Measurements from ENCODE around the gene IP6K1.

DNA sequence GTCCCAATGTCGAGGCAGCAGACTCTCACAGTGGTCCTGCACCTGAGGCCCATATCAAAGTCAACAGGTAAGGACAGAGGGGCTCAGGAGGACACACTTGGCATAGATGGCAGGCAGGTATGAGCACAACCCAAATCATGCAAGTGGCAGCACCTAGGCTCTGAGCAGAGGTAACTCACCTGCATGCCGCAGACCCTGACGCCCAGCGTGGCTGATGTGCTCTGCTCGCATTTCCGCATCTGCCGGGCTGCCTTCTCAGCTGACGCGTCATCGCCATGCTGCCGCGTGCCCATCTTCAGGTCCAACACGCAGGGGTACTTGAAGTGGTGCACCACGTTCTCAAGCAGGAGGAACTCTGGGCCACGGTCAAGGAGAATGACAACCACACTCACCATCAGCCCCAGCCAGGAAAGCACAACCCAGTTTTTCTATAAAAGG, 58.4 kb downstream of the IP6K1 start:
- TF ChIP-seq, protein P1, sequence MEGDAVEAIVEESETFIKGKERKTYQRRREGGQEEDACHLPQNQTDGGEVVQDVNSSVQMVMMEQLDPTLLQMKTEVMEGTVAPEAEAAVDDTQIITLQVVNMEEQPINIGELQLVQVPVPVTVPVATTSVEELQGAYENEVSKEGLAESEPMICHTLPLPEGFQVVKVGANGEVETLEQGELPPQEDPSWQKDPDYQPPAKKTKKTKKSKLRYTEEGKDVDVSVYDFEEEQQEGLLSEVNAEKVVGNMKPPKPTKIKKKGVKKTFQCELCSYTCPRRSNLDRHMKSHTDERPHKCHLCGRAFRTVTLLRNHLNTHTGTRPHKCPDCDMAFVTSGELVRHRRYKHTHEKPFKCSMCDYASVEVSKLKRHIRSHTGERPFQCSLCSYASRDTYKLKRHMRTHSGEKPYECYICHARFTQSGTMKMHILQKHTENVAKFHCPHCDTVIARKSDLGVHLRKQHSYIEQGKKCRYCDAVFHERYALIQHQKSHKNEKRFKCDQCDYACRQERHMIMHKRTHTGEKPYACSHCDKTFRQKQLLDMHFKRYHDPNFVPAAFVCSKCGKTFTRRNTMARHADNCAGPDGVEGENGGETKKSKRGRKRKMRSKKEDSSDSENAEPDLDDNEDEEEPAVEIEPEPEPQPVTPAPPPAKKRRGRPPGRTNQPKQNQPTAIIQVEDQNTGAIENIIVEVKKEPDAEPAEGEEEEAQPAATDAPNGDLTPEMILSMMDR (IDR thresholded peaks at IDR 0.05 in 4 of 5, conservative IDR thresholded peaks at IDR 0.05 in 1 of 5), result no peak
- no peak for TF ChIP-seq POLR2A (IDR thresholded peaks at IDR 0.05)

Data from gastrocnemius medialis (tissue), 4 donors.